Measurements from ENCODE around the gene ST6GALNAC3.

Gene ST6GALNAC3

DNA sequence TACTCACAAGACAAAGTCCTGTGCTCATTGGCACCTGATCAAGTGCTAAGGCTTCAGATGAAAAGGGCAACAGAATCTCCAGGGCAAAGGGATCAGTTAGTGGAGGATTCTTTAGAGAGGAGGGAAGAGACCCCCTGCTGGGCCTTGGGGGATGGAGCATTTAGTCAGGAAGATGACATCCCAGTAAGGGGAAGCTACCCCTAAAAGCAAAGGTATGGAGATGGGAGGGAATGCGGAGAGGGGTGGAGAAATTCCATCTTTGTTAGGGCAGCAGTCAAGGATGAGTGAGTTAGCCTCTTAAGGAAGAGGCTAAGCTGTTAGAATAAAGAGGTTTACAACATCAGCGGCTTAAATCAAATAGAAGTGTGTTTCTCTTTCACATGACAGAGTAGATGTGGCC lies 67.4 kb downstream of the ST6GALNAC3 start:
- H3K27me3 ChIP-seq (replicated peaks; ENCODE audit: insufficient read depth, low read length) = no peaks in the 10 kb centered on the region
- no peak overlapping the region for H3K4me3 ChIP-seq (ENCODE audit: low read length)
- H3K9me2 ChIP-seq (replicated peaks; ENCODE audit: insufficient read depth, low read length) = no peaks in the 10 kb centered on the region
- no peaks in the 10 kb centered on the region for H3F3A ChIP-seq (ENCODE audit: insufficient read depth, low read length)
- H3K79me2 ChIP-seq (ENCODE audit: low read length) = no peaks in the 10 kb centered on the region
- no peak overlapping the region for H3K9ac ChIP-seq (ENCODE audit: low read length)
- H4K20me1 ChIP-seq (ENCODE audit: insufficient read depth, low read length) = no peaks in the 10 kb centered on the region
- H3K36me3 ChIP-seq (replicated peaks; ENCODE audit: insufficient read depth, low read length) = no peaks in the 10 kb centered on the region
- H2AFZ ChIP-seq (ENCODE audit: low read length) = no peak overlapping the region
- DNase-seq = no peak
- no peaks in the 10 kb centered on the region for H3K9me3 ChIP-seq (replicated peaks; ENCODE audit: insufficient read depth, low read length)
- no peak overlapping the region for H3K27ac ChIP-seq (ENCODE audit: low read length)
- TF ChIP-seq EZH2 (optimal IDR thresholded peaks at IDR 0.05; ENCODE audit: low read depth, low read length) (no peak), EZH2phosphoT487 (IDR thresholded peaks at IDR 0.05; ENCODE audit: low read length) (no peak)
- TF ChIP-seq, protein P1, sequence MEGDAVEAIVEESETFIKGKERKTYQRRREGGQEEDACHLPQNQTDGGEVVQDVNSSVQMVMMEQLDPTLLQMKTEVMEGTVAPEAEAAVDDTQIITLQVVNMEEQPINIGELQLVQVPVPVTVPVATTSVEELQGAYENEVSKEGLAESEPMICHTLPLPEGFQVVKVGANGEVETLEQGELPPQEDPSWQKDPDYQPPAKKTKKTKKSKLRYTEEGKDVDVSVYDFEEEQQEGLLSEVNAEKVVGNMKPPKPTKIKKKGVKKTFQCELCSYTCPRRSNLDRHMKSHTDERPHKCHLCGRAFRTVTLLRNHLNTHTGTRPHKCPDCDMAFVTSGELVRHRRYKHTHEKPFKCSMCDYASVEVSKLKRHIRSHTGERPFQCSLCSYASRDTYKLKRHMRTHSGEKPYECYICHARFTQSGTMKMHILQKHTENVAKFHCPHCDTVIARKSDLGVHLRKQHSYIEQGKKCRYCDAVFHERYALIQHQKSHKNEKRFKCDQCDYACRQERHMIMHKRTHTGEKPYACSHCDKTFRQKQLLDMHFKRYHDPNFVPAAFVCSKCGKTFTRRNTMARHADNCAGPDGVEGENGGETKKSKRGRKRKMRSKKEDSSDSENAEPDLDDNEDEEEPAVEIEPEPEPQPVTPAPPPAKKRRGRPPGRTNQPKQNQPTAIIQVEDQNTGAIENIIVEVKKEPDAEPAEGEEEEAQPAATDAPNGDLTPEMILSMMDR (IDR thresholded peaks at IDR 0.05; ENCODE audit: low read length) = no peak
- H3K4me1 ChIP-seq (ENCODE audit: low read length) = no peaks in the 10 kb centered on the region
- H3K4me2 ChIP-seq (ENCODE audit: low read depth, low read length) = no peak overlapping the region

DNA sequence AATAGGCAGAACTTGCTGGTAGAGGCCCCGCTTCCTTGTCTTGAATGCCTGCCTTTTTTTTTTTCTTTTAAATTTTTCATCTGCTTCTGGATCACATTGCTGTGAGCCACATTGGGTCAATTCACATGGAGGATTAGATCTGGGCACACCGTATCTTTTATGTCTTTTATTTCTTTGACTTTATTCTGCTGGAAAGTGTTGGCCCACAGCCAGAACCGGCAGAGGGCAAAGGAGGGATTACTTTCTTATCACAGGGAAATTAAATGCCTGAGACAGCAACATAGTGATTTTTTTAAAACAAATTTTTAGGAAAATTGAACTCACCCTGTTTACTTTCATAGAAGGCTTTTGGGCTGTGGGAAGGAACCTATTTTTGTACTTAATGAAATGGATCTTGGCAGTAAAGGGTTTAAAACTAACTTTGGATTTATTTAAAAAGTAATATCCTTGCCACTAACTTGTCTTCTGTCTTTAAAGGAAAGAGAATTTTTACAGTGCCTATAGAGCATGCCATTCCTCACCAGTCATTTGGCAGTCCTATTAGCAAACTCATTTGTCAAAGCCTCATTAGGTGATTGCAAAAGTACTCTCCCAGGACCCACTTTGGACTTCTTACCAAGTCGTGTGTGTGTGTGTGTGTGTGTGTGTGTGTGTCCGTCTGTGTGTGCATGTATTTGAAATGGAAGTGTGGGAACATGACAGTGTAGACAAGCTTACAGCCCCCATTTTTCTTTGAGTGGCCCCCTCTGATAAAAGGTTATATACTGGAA lies 68.4 kb downstream of the ST6GALNAC3 start:
- Histone ChIP-seq H3K27ac (ENCODE audit: low read length) (no peak overlapping the region), H3K9me2 (replicated peaks; ENCODE audit: insufficient read depth, low read length) (no peaks in the 10 kb centered on the region), H3F3A (ENCODE audit: insufficient read depth, low read length) (no peaks in the 10 kb centered on the region), H3K27me3 (replicated peaks; ENCODE audit: insufficient read depth, low read length) (no peaks in the 10 kb centered on the region), H3K9me3 (replicated peaks; ENCODE audit: insufficient read depth, low read length) (no peaks in the 10 kb centered on the region), H3K4me2 (ENCODE audit: low read depth, low read length) (no peak overlapping the region), H3K4me3 (ENCODE audit: low read length) (no peak overlapping the region), H3K36me3 (replicated peaks; ENCODE audit: insufficient read depth, low read length) (no peaks in the 10 kb centered on the region), H3K79me2 (ENCODE audit: low read length) (no peaks in the 10 kb centered on the region), H4K20me1 (ENCODE audit: insufficient read depth, low read length) (no peaks in the 10 kb centered on the region), H3K9ac (ENCODE audit: low read length) (no peak overlapping the region), H2AFZ (ENCODE audit: low read length) (no peak overlapping the region), H3K4me1 (ENCODE audit: low read length) (no peaks in the 10 kb centered on the region)
- DNase-seq = no peak
- TF ChIP-seq EZH2phosphoT487 (IDR thresholded peaks at IDR 0.05; ENCODE audit: low read length) = no peak

DNA sequence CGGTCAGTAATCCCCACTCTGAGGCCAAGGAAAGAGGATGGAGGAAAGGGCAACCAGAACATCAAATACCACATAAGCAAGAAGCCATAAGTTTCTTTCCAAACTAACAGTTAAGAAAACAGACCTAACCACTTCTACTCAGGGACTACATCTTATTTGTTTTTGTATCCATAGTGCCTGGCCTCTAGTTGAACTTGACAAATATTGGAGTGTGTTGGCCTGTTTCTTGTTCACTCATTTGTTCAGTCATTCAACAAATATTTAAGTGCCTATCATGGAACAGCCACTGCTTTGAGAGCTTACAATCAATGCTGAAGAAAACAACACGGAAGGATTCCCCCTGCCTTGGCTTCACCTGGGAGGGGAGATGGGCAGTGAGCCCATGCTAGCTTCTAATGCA lies 69.7 kb downstream of the ST6GALNAC3 start:
- Histone ChIP-seq H3K79me2 (ENCODE audit: low read length) (no peaks in the 10 kb centered on the region), H3K9me3 (replicated peaks; ENCODE audit: insufficient read depth, low read length) (no peaks in the 10 kb centered on the region), H3K27me3 (replicated peaks; ENCODE audit: insufficient read depth, low read length) (no peaks in the 10 kb centered on the region), H3K36me3 (replicated peaks; ENCODE audit: insufficient read depth, low read length) (no peaks in the 10 kb centered on the region), H3K9me2 (replicated peaks; ENCODE audit: insufficient read depth, low read length) (no peaks in the 10 kb centered on the region), H3K4me3 (ENCODE audit: low read length) (no peak overlapping the region), H3K4me2 (ENCODE audit: low read depth, low read length) (no peak overlapping the region), H2AFZ (ENCODE audit: low read length) (no peak overlapping the region), H4K20me1 (ENCODE audit: insufficient read depth, low read length) (no peaks in the 10 kb centered on the region), H3K4me1 (ENCODE audit: low read length) (no peaks in the 10 kb centered on the region), H3K9ac (ENCODE audit: low read length) (no peak overlapping the region), H3K27ac (ENCODE audit: low read length) (no peak overlapping the region), H3F3A (ENCODE audit: insufficient read depth, low read length) (no peaks in the 10 kb centered on the region)
- no peak for DNase-seq
- TF ChIP-seq EZH2phosphoT487 (IDR thresholded peaks at IDR 0.05; ENCODE audit: low read length) (no peak), EZH2 (optimal IDR thresholded peaks at IDR 0.05; ENCODE audit: low read depth, low read length) (no peak)
- TF ChIP-seq, protein P1 (IDR thresholded peaks at IDR 0.05; ENCODE audit: low read length) = no peak

DNA sequence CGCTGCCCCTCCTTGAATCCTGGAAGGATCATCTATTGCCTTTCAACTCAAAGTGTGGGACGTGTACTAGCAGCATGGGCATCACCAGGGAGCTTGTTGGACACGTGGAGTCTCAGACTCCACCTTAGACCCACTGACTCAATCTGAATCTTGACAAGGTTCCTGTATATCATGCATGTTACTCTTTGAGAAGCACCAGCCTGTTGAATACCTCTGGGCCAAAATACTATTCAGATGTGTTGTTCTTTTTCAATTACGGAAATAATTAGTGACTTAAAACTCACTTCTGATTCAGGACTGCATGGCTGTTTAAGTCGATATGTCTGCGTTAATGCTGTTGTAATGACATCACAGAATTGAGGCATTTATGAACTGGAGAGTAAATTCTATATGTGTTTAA lies 70.8 kb downstream of the ST6GALNAC3 start:
- H3K4me2 ChIP-seq (ENCODE audit: low read depth, low read length) = no peak overlapping the region
- no peak overlapping the region for H2AFZ ChIP-seq (ENCODE audit: low read length)
- no peaks in the 10 kb centered on the region for H3K9me2 ChIP-seq (replicated peaks; ENCODE audit: insufficient read depth, low read length)
- H3F3A ChIP-seq (ENCODE audit: insufficient read depth, low read length) = no peaks in the 10 kb centered on the region
- H3K9ac ChIP-seq (ENCODE audit: low read length) = no peak overlapping the region
- H3K36me3 ChIP-seq (replicated peaks; ENCODE audit: insufficient read depth, low read length) = no peaks in the 10 kb centered on the region
- no peaks in the 10 kb centered on the region for H3K9me3 ChIP-seq (replicated peaks; ENCODE audit: insufficient read depth, low read length)
- no peaks in the 10 kb centered on the region for H3K4me1 ChIP-seq (ENCODE audit: low read length)
- no peaks in the 10 kb centered on the region for H4K20me1 ChIP-seq (ENCODE audit: insufficient read depth, low read length)
- H3K79me2 ChIP-seq (ENCODE audit: low read length) = no peaks in the 10 kb centered on the region
- no peak for DNase-seq
- H3K27ac ChIP-seq (ENCODE audit: low read length) = no peak overlapping the region
- no peak overlapping the region for H3K4me3 ChIP-seq (ENCODE audit: low read length)
- no peak for TF ChIP-seq EZH2phosphoT487 (IDR thresholded peaks at IDR 0.05; ENCODE audit: low read length)
- TF ChIP-seq, protein P1 (IDR thresholded peaks at IDR 0.05; ENCODE audit: low read length) = no peak
- TF ChIP-seq EZH2 (optimal IDR thresholded peaks at IDR 0.05; ENCODE audit: low read depth, low read length) = no peak
- H3K27me3 ChIP-seq (replicated peaks; ENCODE audit: insufficient read depth, low read length) = no peaks in the 10 kb centered on the region

Measured in MM.1S (cell line).